MM.1S (cell line): ENCODE results near the gene PLIN3.
"Not testable (repeated sequence)": the region's sequence is repeated elsewhere in the genome, so short reads cannot be mapped to it uniquely, and the experiment has no call there.

ENCODE experiments used
- DNase-seq: peaks from one replicate; pipeline ENCODE4 v3.0.0-alpha.2; 2015
- H2AFZ ChIP-seq: fragments of 300-600 bp; sonication (generic); 2 replicates; pipeline ENCODE4 v1.6.0; 2016; ENCODE audit warnings: antibody characterized with exemption, low read length
- H3F3A ChIP-seq: fragments of 300-600 bp; sonication (generic); 2 replicates; pipeline ENCODE4 v1.6.1; 2016; ENCODE audit warnings: mild to moderate bottlenecking, antibody characterized with exemption, low read length, moderate library complexity, mixed read lengths; ENCODE audit not compliant: insufficient read depth
- H3K27ac ChIP-seq: fragments of 300-600 bp; sonication (generic); 2 replicates; pipeline ENCODE4 v1.5.1; 2016; ENCODE audit warnings: mild to moderate bottlenecking, low read length
- H3K27me3 ChIP-seq: fragments of 300-600 bp; sonication (generic); replicated peaks from 2 replicates; pipeline ENCODE4 v1.6.0; 2016; ENCODE audit warnings: low read length; ENCODE audit not compliant: insufficient read depth
- H3K36me3 ChIP-seq: fragments of 300-600 bp; sonication (generic); replicated peaks from 2 replicates; pipeline ENCODE4 v1.6.1; 2016; ENCODE audit warnings: mild to moderate bottlenecking, low read length, mixed read lengths; ENCODE audit not compliant: insufficient read depth
- H3K4me1 ChIP-seq: fragments of 300-600 bp; sonication (generic); 2 replicates; pipeline ENCODE4 v1.6.1; 2016; ENCODE audit warnings: low read length, mixed read lengths
- H3K4me2 ChIP-seq: fragments of 300-600 bp; sonication (generic); 2 replicates; pipeline ENCODE4 v1.6.0; 2016; ENCODE audit warnings: low read depth, low read length
- H3K4me3 ChIP-seq: fragments of 300-600 bp; sonication (generic); 2 replicates; pipeline ENCODE4 v1.5.1; 2016; ENCODE audit warnings: low read length, mixed read lengths
- H3K79me2 ChIP-seq: fragments of 300-600 bp; sonication (generic); 2 replicates; pipeline ENCODE4 v1.6.1; 2016; ENCODE audit warnings: mixed run types, low read length, mixed read lengths
- H3K9ac ChIP-seq: fragments of 300-600 bp; sonication (generic); 2 replicates; pipeline ENCODE4 v1.6.1; 2016; ENCODE audit warnings: low read length, mixed read lengths
- H3K9me2 ChIP-seq: fragments of 300-600 bp; sonication (generic); replicated peaks from 2 replicates; pipeline ENCODE4 v1.6.1; 2016; ENCODE audit warnings: mild to moderate bottlenecking, low read length, mixed read lengths; ENCODE audit not compliant: insufficient read depth
- H3K9me3 ChIP-seq: fragments of 300-600 bp; sonication (generic); replicated peaks from 2 replicates; pipeline ENCODE4 v1.6.1; 2016; ENCODE audit warnings: mild to moderate bottlenecking, low read length, mixed read lengths; ENCODE audit not compliant: insufficient read depth
- H4K20me1 ChIP-seq: fragments of 300-600 bp; sonication (generic); 2 replicates; pipeline ENCODE4 v1.6.1; 2016; ENCODE audit warnings: mild to moderate bottlenecking, low read length, moderate library complexity, mixed read lengths; ENCODE audit not compliant: insufficient read depth
- CTCF ChIP-seq: fragments of 300-600 bp; sonication (generic); IDR thresholded peaks from 2 replicates; pipeline ENCODE4 v1.5.1; 2016; ENCODE audit warnings: antibody characterized with exemption, low read length, mixed read lengths
- EZH2 ChIP-seq: fragments of 300-600 bp; sonication (generic); optimal IDR thresholded peaks from 2 replicates; pipeline ENCODE3; 2017; ENCODE audit warnings: low read depth, mild to moderate bottlenecking, antibody characterized with exemption, low read length, mixed read lengths
- EZH2phosphoT487 ChIP-seq: fragments of 300-600 bp; sonication (generic); IDR thresholded peaks from 2 replicates; pipeline ENCODE4 v1.6.1; 2018; ENCODE audit warnings: antibody characterized with exemption, low read length

Gene PLIN3

GRCh38 chr19:4861147-4861546, 6.3 kb downstream of the PLIN3 start:
- Histone ChIP-seq H3K4me2 (no peak overlapping the region), H3K9me3 (no peaks in the 10 kb centered on the region), H3K79me2 (no peaks in the 10 kb centered on the region), H3K4me1 (no peaks in the 10 kb centered on the region), H3K27ac (no peak overlapping the region), H2AFZ (no peak overlapping the region), H4K20me1 (no peaks in the 10 kb centered on the region), H3K27me3 (no peaks in the 10 kb centered on the region), H3K36me3 (no peaks in the 10 kb centered on the region), H3K9me2 (no peaks in the 10 kb centered on the region), H3K9ac (no peak overlapping the region), H3K4me3 (no peak overlapping the region), H3F3A (no peaks in the 10 kb centered on the region)
- DNase-seq, result no peak
- no peak for TF ChIP-seq EZH2phosphoT487
- no peak for TF ChIP-seq CTCF
- TF ChIP-seq EZH2, result no peak

GRCh38 chr19:4859697-4860096, 7.8 kb downstream of the PLIN3 start:
- Histone ChIP-seq H4K20me1 (no peaks in the 10 kb centered on the region), H3K4me3 (no peak overlapping the region), H3K4me2 (no peak overlapping the region), H3K4me1 (no peaks in the 10 kb centered on the region), H3K9ac (no peak overlapping the region), H3K27ac (no peak overlapping the region), H3K27me3 (no peaks in the 10 kb centered on the region), H3F3A (no peaks in the 10 kb centered on the region), H3K36me3 (no peaks in the 10 kb centered on the region), H3K9me3 (no peaks in the 10 kb centered on the region), H3K79me2 (no peaks in the 10 kb centered on the region), H3K9me2 (no peaks in the 10 kb centered on the region), H2AFZ (no peak overlapping the region)
- no peak for DNase-seq
- no peak for TF ChIP-seq EZH2
- TF ChIP-seq EZH2phosphoT487, result no peak
- no peak for TF ChIP-seq CTCF

- not testable (repeated sequence) for H3K27me3 ChIP-seq, H3K27ac ChIP-seq, H2AFZ ChIP-seq, H3K9me2 ChIP-seq, H3K9ac ChIP-seq, H3K79me2 ChIP-seq, H3K4me1 ChIP-seq, H3K9me3 ChIP-seq, H4K20me1 ChIP-seq, DNase-seq, H3K4me3 ChIP-seq, H3K36me3 ChIP-seq, H3K4me2 ChIP-seq, H3F3A ChIP-seq
Observed at GRCh38 chr19:4856468-4856867, 11.0 kb downstream of the PLIN3 start.

GRCh38 chr19:4853506-4853905, 14.0 kb downstream of the PLIN3 start:
- not testable (repeated sequence) for H3K36me3 ChIP-seq, H3K4me1 ChIP-seq, H3K4me2 ChIP-seq, H3F3A ChIP-seq, H3K79me2 ChIP-seq, H3K27me3 ChIP-seq, H3K9me3 ChIP-seq, H3K9ac ChIP-seq, H3K4me3 ChIP-seq, H3K9me2 ChIP-seq, H2AFZ ChIP-seq, H3K27ac ChIP-seq, DNase-seq, H4K20me1 ChIP-seq
